Eye (tissue), 1 donor: ENCODE data around the gene SLC9B1.
A peak's percentile ranks its signal among the peaks of the same experiment; 100 is the strongest.
"Not testable (repeated sequence)": the region's sequence is repeated elsewhere in the genome, so short reads cannot be mapped to it uniquely, and the experiment has no call there.

Source experiments
- DNase-seq: peaks from one replicate; pipeline ENCODE4 v3.0.0-alpha.2; 2015

The SLC9B1 gene

GRCh38 chr4:103010804-103011203 is 8.7 kb downstream of the SLC9B1 start:
- DNase-seq: no peak

GRCh38 chr4:103008875-103009729 is 10.4 kb downstream of the SLC9B1 start:
- DNase-seq: peak; percentile 87

- no peak for DNase-seq
Observed at GRCh38 chr4:103002551-103002950, 17.0 kb downstream of the SLC9B1 start.

- DNase-seq: no peak
Observed at GRCh38 chr4:102994803-102995202, 24.7 kb downstream of the SLC9B1 start.

GRCh38 chr4:102993985-102994384 is 25.5 kb downstream of the SLC9B1 start:
- DNase-seq: not testable (repeated sequence)

- no peak for DNase-seq
Observed at GRCh38 chr4:102988429-102989020, 31.0 kb downstream of the SLC9B1 start.

GRCh38 chr4:102981005-102981404 is 38.5 kb downstream of the SLC9B1 start:
- no peak for DNase-seq

- not testable (repeated sequence) for DNase-seq
Observed at GRCh38 chr4:102961813-102962212, 57.7 kb downstream of the SLC9B1 start.

- no peak for DNase-seq
Observed at GRCh38 chr4:102959496-102959895, 60.0 kb downstream of the SLC9B1 start.

- DNase-seq: no peak
Observed at GRCh38 chr4:102945066-102945465, 74.4 kb downstream of the SLC9B1 start.

- DNase-seq: not testable (repeated sequence)
Observed at GRCh38 chr4:102938063-102938462, 81.4 kb downstream of the SLC9B1 start.

GRCh38 chr4:102935716-102936115 is 83.8 kb downstream of the SLC9B1 start:
- DNase-seq: no peak

- not testable (repeated sequence) for DNase-seq
Observed at GRCh38 chr4:102919697-102920096, 99.8 kb downstream of the SLC9B1 start.

GRCh38 chr4:102918859-102919258 is 100.6 kb downstream of the SLC9B1 start:
- DNase-seq: no peak

- no peak for DNase-seq
Observed at GRCh38 chr4:102901804-102902203, 117.7 kb downstream of the SLC9B1 start.

GRCh38 chr4:102897610-102898009 is 121.9 kb downstream of the SLC9B1 start:
- not testable (repeated sequence) for DNase-seq

GRCh38 chr4:102896547-102896946 is 123.0 kb downstream of the SLC9B1 start:
- not testable (repeated sequence) for DNase-seq

GRCh38 chr4:102889866-102890265 is 129.6 kb downstream of the SLC9B1 start:
- not testable (repeated sequence) for DNase-seq

GRCh38 chr4:102888570-102888969 is 130.9 kb downstream of the SLC9B1 start:
- DNase-seq: not testable (repeated sequence)

- no peak for DNase-seq
Observed at GRCh38 chr4:102883278-102883677, 136.2 kb downstream of the SLC9B1 start.

- DNase-seq: no peak
Observed at GRCh38 chr4:102881343-102881742, 138.2 kb downstream of the SLC9B1 start.

- no peak for DNase-seq
Observed at GRCh38 chr4:102878901-102879300, 140.6 kb downstream of the SLC9B1 start.

- not testable (repeated sequence) for DNase-seq
Observed at GRCh38 chr4:102878349-102878748, 141.2 kb downstream of the SLC9B1 start.

- not testable (repeated sequence) for DNase-seq
Observed at GRCh38 chr4:102877477-102878106, 141.9 kb downstream of the SLC9B1 start.
